AG09309 (cell line): ENCODE results near the gene ARID3B.

Experiments used
- DNase-seq: peaks from one replicate; pipeline ENCODE4 v3.0.0-alpha.2; 2010; ENCODE audit warnings: low read depth
- H3K4me3 ChIP-seq: 2 replicates; pipeline ENCODE4 v1.5.1; 2011; ENCODE audit warnings: mild to moderate bottlenecking, low read depth, low read length, moderate library complexity; ENCODE audit not compliant: control insufficient read depth
- CTCF ChIP-seq: IDR thresholded peaks from 2 replicates; pipeline ENCODE4 v1.5.1; 2011; ENCODE audit warnings: mild to moderate bottlenecking, low read depth, low read length, inconsistent platforms; ENCODE audit not compliant: insufficient read depth, control insufficient read depth; ENCODE audit errors: missing control alignments

ARID3B gene

GRCh38 chr15:74605795-74606150, 64.8 kb downstream of the ARID3B start:
- H3K4me3 ChIP-seq: no peak overlapping the region
- TF ChIP-seq CTCF: no peak
- DNase-seq: no peak

GRCh38 chr15:74608786-74609185, 67.8 kb downstream of the ARID3B start:
- no peak overlapping the region for H3K4me3 ChIP-seq
- no peak for TF ChIP-seq CTCF
- DNase-seq: no peak

- TF ChIP-seq CTCF: no peak
- no peak overlapping the region for H3K4me3 ChIP-seq
- DNase-seq: no peak
Observed at GRCh38 chr15:74609938-74610301, 68.9 kb downstream of the ARID3B start.

GRCh38 chr15:74610302-74610951, 69.4 kb downstream of the ARID3B start:
- DNase-seq: no peak
- H3K4me3 ChIP-seq: no peak overlapping the region

DNA sequence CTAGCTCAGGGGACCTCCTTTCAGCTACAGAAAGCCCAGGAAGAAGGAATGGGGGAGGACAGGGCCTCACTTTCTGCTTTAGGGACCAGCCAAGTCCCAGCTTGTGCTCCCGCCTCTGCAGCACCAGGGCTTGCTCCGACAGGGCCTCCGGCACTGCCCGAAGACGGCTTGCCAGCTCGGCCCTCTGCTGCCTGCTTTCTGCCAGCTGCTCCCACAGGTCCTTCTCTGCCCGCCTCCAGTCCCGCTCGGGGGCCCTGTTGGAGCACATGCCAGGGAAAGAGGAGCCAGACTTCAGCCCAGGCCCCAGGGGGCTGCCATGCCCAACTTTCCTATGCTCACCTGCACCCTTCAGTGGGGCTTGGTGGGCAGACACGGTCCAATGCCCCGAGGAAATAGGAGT, 70.3 kb downstream of the ARID3B start:
- H3K4me3 ChIP-seq: no peak overlapping the region
- TF ChIP-seq CTCF: no peak
- DNase-seq: no peak

More at GRCh38 chr15:74610302-74610951, 69.4 kb downstream of the ARID3B start:
- no peak for TF ChIP-seq CTCF

- no peak for DNase-seq
- no peak overlapping the region for H3K4me3 ChIP-seq
- no peak for TF ChIP-seq CTCF
Observed at GRCh38 chr15:74611834-74612233, 70.8 kb downstream of the ARID3B start.

- TF ChIP-seq CTCF: no peak
- H3K4me3 ChIP-seq: no peak overlapping the region
- no peak for DNase-seq
Observed at GRCh38 chr15:74612677-74613076, 71.7 kb downstream of the ARID3B start.
